Fibroblast of pulmonary artery (primary cell): ENCODE results near the gene ZFP36L1.

Experiments used
- DNase-seq: peaks from one replicate; pipeline ENCODE4 v3.0.0-alpha.2; 2010; ENCODE audit warnings: low read depth
- H3K4me3 ChIP-seq: replicated peaks from 2 replicates; pipeline ENCODE4 v1.5.1; 2011; ENCODE audit warnings: low read depth, mild to moderate bottlenecking, control low read depth, low read length, moderate library complexity
- TF ChIP-seq, protein P1 (sequence below): IDR thresholded peaks from 2 replicates; pipeline ENCODE4 v1.5.1; 2011; ENCODE audit warnings: mild to moderate bottlenecking, control low read depth, low read length, inconsistent platforms; ENCODE audit errors: missing control alignments

Gene ZFP36L1

DNA sequence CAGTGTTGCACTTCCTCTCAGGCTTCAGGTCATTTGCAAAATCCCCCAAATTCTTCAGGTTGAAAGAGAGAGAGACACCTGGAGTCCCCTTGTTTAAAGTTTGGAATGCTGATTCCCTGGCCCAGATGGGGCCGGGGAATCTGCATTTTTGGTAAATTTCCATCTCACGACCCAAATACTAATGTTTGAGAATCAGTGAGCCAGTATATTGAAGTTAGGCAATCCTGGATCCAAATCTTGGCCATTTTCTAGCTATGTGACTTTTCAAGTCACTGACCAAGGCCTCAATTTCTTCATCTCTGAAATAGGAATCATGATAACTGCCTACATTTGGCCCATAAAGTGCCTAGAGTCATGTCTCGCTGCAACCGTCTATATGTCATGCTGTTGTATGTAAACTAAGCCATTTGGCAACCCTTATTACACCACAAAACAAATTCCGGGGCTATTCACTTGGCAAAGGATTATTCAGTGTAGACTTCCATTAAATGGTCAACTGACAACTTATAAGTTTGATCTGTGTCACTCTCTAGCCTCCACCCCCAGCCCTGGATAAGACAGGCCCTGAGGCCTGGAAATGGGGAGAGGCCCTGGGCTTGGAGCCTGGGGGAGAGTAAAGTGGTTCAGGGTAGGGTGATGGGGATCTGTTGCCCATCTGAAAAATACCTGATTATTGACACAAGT, 3.7 kb upstream of the ZFP36L1 start:
- TF ChIP-seq, protein P1, sequence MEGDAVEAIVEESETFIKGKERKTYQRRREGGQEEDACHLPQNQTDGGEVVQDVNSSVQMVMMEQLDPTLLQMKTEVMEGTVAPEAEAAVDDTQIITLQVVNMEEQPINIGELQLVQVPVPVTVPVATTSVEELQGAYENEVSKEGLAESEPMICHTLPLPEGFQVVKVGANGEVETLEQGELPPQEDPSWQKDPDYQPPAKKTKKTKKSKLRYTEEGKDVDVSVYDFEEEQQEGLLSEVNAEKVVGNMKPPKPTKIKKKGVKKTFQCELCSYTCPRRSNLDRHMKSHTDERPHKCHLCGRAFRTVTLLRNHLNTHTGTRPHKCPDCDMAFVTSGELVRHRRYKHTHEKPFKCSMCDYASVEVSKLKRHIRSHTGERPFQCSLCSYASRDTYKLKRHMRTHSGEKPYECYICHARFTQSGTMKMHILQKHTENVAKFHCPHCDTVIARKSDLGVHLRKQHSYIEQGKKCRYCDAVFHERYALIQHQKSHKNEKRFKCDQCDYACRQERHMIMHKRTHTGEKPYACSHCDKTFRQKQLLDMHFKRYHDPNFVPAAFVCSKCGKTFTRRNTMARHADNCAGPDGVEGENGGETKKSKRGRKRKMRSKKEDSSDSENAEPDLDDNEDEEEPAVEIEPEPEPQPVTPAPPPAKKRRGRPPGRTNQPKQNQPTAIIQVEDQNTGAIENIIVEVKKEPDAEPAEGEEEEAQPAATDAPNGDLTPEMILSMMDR = no peak
- H3K4me3 ChIP-seq = peak overlapping the region; percentile 100
- peak; percentile 32 for DNase-seq

GRCh38 chr14:68795597-68796417, 2.9 kb upstream of the ZFP36L1 start:
- DNase-seq = peak; percentile 82
- TF ChIP-seq, protein P1 = peak; percentile 40
- H3K4me3 ChIP-seq = peak overlapping the region; percentile 100

- H3K4me3 ChIP-seq = peak overlapping the region; percentile 100
- DNase-seq = peak; percentile 89
- TF ChIP-seq, protein P1 = no peak
Observed at GRCh38 chr14:68794851-68795596, 2.2 kb upstream of the ZFP36L1 start.

DNA sequence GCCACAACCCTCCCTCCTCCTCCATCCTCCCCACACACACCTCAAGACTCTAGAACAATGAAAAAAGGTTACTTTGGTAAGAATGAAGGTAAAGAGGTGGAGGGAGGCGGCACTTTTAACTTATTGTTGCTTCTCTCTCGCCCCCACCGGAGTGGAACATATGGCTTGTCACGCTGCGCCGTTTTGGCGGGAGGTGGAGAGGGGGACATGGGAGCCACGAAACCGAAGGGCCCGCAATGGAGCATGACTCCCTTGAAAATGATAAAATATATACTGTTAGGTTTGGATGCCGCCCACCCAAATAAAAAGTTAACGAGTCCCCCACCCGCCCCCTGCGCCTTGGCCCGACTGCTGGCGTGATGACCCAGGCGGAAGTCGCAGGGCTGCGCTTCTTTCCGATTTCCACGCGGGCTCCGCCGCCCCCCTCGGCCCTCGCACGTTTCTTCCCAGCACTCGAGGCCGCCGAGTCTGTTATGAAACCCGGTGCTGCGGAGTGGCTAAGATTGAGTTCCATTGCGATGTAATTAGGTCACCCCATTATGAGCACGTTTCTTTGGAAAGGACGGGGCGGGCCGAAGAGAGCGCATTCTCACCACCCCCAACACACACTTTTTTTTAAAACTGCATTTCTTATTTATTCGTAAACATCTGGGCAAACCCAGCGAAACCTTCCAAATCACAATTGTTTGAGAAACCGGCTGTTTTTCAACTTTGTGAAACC, 1.4 kb upstream of the ZFP36L1 start:
- H3K4me3 ChIP-seq = peak overlapping the region; percentile 100
- TF ChIP-seq, protein P1 = no peak
- peak; percentile 96 for DNase-seq

GRCh38 chr14:68793734-68794129, 865 bp upstream of the ZFP36L1 start:
- no peak for DNase-seq
- TF ChIP-seq, protein P1 = no peak
- peak overlapping the region; percentile 100 for H3K4me3 ChIP-seq

GRCh38 chr14:68792678-68792978, 239 bp downstream of the ZFP36L1 start:
- TF ChIP-seq, protein P1 = no peak
- H3K4me3 ChIP-seq = peak overlapping the region; percentile 100
- no peak for DNase-seq
